PC-9 (cell line): ENCODE data around the gene TNF.

Experiments
- EZH2 ChIP-seq: fragments of 200-600 bp; sonication (generic); IDR thresholded peaks from 2 replicates; pipeline ENCODE4 v1.8.0; 2017; ENCODE audit warnings: antibody characterized with exemption, low read depth
- TF ChIP-seq, protein P1 (sequence below): fragments of 200-600 bp; sonication (generic); conservative IDR thresholded peaks from 2 replicates; pipeline ENCODE4 v1.6.1; 2017; ENCODE audit warnings: mixed run types, antibody characterized with exemption, mild to moderate bottlenecking, moderate library complexity

- TF ChIP-seq, protein P1, sequence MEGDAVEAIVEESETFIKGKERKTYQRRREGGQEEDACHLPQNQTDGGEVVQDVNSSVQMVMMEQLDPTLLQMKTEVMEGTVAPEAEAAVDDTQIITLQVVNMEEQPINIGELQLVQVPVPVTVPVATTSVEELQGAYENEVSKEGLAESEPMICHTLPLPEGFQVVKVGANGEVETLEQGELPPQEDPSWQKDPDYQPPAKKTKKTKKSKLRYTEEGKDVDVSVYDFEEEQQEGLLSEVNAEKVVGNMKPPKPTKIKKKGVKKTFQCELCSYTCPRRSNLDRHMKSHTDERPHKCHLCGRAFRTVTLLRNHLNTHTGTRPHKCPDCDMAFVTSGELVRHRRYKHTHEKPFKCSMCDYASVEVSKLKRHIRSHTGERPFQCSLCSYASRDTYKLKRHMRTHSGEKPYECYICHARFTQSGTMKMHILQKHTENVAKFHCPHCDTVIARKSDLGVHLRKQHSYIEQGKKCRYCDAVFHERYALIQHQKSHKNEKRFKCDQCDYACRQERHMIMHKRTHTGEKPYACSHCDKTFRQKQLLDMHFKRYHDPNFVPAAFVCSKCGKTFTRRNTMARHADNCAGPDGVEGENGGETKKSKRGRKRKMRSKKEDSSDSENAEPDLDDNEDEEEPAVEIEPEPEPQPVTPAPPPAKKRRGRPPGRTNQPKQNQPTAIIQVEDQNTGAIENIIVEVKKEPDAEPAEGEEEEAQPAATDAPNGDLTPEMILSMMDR: no peak
- no peak for TF ChIP-seq EZH2
Measured at GRCh38 chr6:31547727-31548543, 27.4 kb upstream of the TNF start.
